ENCODE data around the gene PRIMA1. TPM values are rescaled to one million over a fixed set of nuclear protein-coding genes. Genes with fewer than 3 reads are reported as not detected.

Gene PRIMA1
- polyA plus RNA-seq, 3 donors = not detected

- no peak for DNase-seq
- H3K4me1 Mint-ChIP-seq = no peaks in the 10 kb centered on the region
- TF ChIP-seq CTCF (IDR thresholded peaks at IDR 0.05) = no peak
- no peak overlapping the region for H3K27ac Mint-ChIP-seq
- no peak overlapping the region for H3K9ac ChIP-seq (ENCODE audit: insufficient read depth, low read length, poor library complexity, severe bottlenecking)
- no peaks in the 10 kb centered on the region for H3K4me1 ChIP-seq (ENCODE audit: control insufficient read depth in 1 of 2, insufficient read depth in 2 of 2, low read length in 2 of 2)
- 76% methylated on average over 6 of the region's 8 CpGs for WGBS (ENCODE audit: insufficient coverage)
- H3K36me3 ChIP-seq (replicated peaks in 1 of 2; ENCODE audit: control insufficient read depth in 1 of 2, insufficient read depth in 2 of 2, low read length in 2 of 2) = no peaks in the 10 kb centered on the region
- H3K9me3 Mint-ChIP-seq = peaks cover 0 to 4% (median 0%) of the 10 kb centered on the region in 7 donors
- H4K20me1 ChIP-seq (ENCODE audit: insufficient read depth, low read length) = no peaks in the 10 kb centered on the region
- intact Hi-C loops (cut with micrococcal nuclease) = no loop called here
- no peak overlapping the region for H3K4me3 ChIP-seq (replicated peaks in 1 of 3; ENCODE audit: low read depth in 2 of 3, low read length in 3 of 3)
- no peak overlapping the region for H2AFZ ChIP-seq (ENCODE audit: insufficient read depth, low read depth, low read length, poor library complexity, severe bottlenecking)
- H3K4me2 ChIP-seq (replicated peaks; ENCODE audit: extremely low read depth, low read length, poor library complexity, severe bottlenecking) = no peak overlapping the region
- H3K9me3 ChIP-seq (replicated peaks in 1 of 2; ENCODE audit: control insufficient read depth in 1 of 2, insufficient read depth in 1 of 2, low read length in 2 of 2) = no peaks in the 10 kb centered on the region
- peaks cover 4 to 12% (median 5%) of the 10 kb centered on the region in 3 donors for H3K27me3 Mint-ChIP-seq (ENCODE audit: low read depth in 3 of 3)
- no peak overlapping the region for H3K4me3 Mint-ChIP-seq
- H3K79me2 ChIP-seq (ENCODE audit: insufficient read depth, low read length) = no peaks in the 10 kb centered on the region
- no peaks in the 10 kb centered on the region for H3K27me3 ChIP-seq (ENCODE audit: control insufficient read depth in 2 of 2, insufficient read depth in 2 of 2, low read length in 2 of 2)
- H3K27ac ChIP-seq (ENCODE audit: low read depth in 1 of 2, low read length in 2 of 2) = no peak overlapping the region
- H3K36me3 Mint-ChIP-seq = no peaks in the 10 kb centered on the region
Observed at GRCh38 chr14:93799989-93800921, 12.0 kb upstream of the PRIMA1 start.

- Histone ChIP-seq H3K27ac (ENCODE audit: low read depth in 1 of 2, low read length in 2 of 2) (no peak overlapping the region), H2AFZ (ENCODE audit: insufficient read depth, low read depth, low read length, poor library complexity, severe bottlenecking) (no peak overlapping the region), H3K79me2 (ENCODE audit: insufficient read depth, low read length) (no peaks in the 10 kb centered on the region), H3K4me3 (replicated peaks in 1 of 3; ENCODE audit: low read depth in 2 of 3, low read length in 3 of 3) (no peak overlapping the region), H3K9ac (ENCODE audit: insufficient read depth, low read length, poor library complexity, severe bottlenecking) (no peak overlapping the region), H3K4me1 (ENCODE audit: control insufficient read depth in 1 of 2, insufficient read depth in 2 of 2, low read length in 2 of 2) (no peaks in the 10 kb centered on the region), H3K4me2 (replicated peaks; ENCODE audit: extremely low read depth, low read length, poor library complexity, severe bottlenecking) (no peak overlapping the region), H3K27me3 (ENCODE audit: control insufficient read depth in 2 of 2, insufficient read depth in 2 of 2, low read length in 2 of 2) (no peaks in the 10 kb centered on the region), H3K36me3 (replicated peaks in 1 of 2; ENCODE audit: control insufficient read depth in 1 of 2, insufficient read depth in 2 of 2, low read length in 2 of 2) (no peaks in the 10 kb centered on the region), H4K20me1 (ENCODE audit: insufficient read depth, low read length) (no peaks in the 10 kb centered on the region), H3K9me3 (replicated peaks in 1 of 2; ENCODE audit: control insufficient read depth in 1 of 2, insufficient read depth in 1 of 2, low read length in 2 of 2) (no peaks in the 10 kb centered on the region)
- Mint-ChIP-seq H3K4me3 (no peak overlapping the region), H3K4me1 (no peaks in the 10 kb centered on the region), H3K27ac (no peak overlapping the region), H3K9me3 (peaks cover 0 to 4% (median 0%) of the 10 kb centered on the region in 7 donors), H3K27me3 (ENCODE audit: low read depth in 3 of 3) (peaks cover 4 to 14% (median 5%) of the 10 kb centered on the region in 3 donors), H3K36me3 (no peaks in the 10 kb centered on the region)
- no peak for TF ChIP-seq CTCF (IDR thresholded peaks at IDR 0.05)
- WGBS (ENCODE audit: insufficient coverage) = 71% methylated on average over 1 of the region's 4 CpGs
- intact Hi-C loops (cut with micrococcal nuclease) = no loop called here
- no peak for DNase-seq
Observed at GRCh38 chr14:93799617-93799988, 11.3 kb upstream of the PRIMA1 start.
